Calu3 (cell line): ENCODE data around the gene VPS45. TPM values are rescaled to one million over a fixed set of nuclear protein-coding genes. Genes with fewer than 3 reads are reported as not detected.
A peak's percentile ranks its signal among the peaks of the same experiment; 100 is the strongest.

Source experiments
- BruUV-seq: library from RNA; stranded (reverse); fragments of 400-500 nt; replicated peaks from 2 replicates; lab custom pipeline; 2021; lab: Mats Ljungman, UMichigan
- CTCF ChIA-PET: fragments of 300-600 bp; sonication (Branson Sonifier 250); formaldehyde crosslinking; loops from one replicate; lab custom pipeline; 2022; ENCODE audit warnings: antibody characterized with exemption; lab: Charles Lee
- DNase-seq: peaks from one replicate; pipeline ENCODE4 v3.0.0; 2022
- H3K27ac Mint-ChIP-seq: one replicate; pipeline ENCODE4 v1.8.0; 2022; ENCODE audit warnings: mixed read lengths; ENCODE audit not compliant: unreplicated experiment
- H3K27me3 Mint-ChIP-seq: one replicate; pipeline ENCODE4 v1.8.0; 2022; ENCODE audit warnings: mixed read lengths; ENCODE audit not compliant: unreplicated experiment
- H3K36me3 Mint-ChIP-seq: one replicate; pipeline ENCODE4 v1.8.0; 2022; ENCODE audit warnings: mild to moderate bottlenecking, moderate library complexity, mixed read lengths; ENCODE audit not compliant: insufficient read depth, unreplicated experiment
- H3K4me1 Mint-ChIP-seq: one replicate; pipeline ENCODE4 v1.8.0; 2022; ENCODE audit warnings: mild to moderate bottlenecking, low read depth, mixed read lengths; ENCODE audit not compliant: unreplicated experiment
- H3K4me3 Mint-ChIP-seq: one replicate; pipeline ENCODE4 v1.8.0; 2022; ENCODE audit warnings: mild to moderate bottlenecking, low read depth, moderate library complexity, mixed read lengths; ENCODE audit not compliant: unreplicated experiment
- H3K9me3 Mint-ChIP-seq: one replicate; pipeline ENCODE4 v1.8.0; 2022; ENCODE audit warnings: low read depth, mixed read lengths; ENCODE audit not compliant: unreplicated experiment
- CTCF ChIP-seq: fragments of 200-600 bp; IDR thresholded peaks from one replicate; pipeline ENCODE4 v1.8.0; 2022; ENCODE audit warnings: antibody characterized with exemption; ENCODE audit not compliant: unreplicated experiment
- intact Hi-C: fragments of 100-400 bp; cut with micrococcal nuclease; formaldehyde crosslinking; loops from one replicate; pipeline ENCODE4 v1.10.0; 2022; ENCODE audit not compliant: unreplicated experiment
- total RNA-seq: library from RNA; stranded (reverse); gene quantifications from 2 replicates; pipeline ENCODE4 v1.2.3, GENCODE V29; 2022

The VPS45 gene
- total RNA-seq, 1 experiment from 2014 or later, result 37.9 TPM

DNA sequence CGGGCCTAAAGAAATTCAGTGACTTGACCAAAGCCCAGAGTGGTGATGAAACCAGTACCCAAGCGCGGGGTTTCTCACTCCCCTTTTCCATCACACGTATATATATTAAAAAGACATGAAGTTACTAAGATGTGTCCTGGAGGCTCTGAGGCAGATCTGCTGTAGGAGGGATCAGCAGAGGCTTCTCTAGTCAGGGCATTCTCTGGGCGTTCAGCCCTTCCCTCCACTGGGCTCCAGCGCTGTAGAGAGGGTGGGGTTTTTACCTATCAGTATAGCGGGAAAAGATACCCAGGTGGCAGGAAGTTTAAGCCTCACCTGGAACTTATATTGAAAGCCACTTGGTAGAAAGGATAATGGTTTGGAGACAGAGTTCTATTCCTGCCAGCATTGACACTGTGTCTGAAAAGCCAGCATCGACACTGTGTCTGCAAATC, 81.3 kb downstream of the VPS45 start:
- intact Hi-C loops, result no loop called here
- no peak for TF ChIP-seq CTCF
- Mint-ChIP-seq H3K4me1 (peaks cover 7% of the 10 kb centered on the region), H3K27me3 (peaks cover 54% of the 10 kb centered on the region), H3K36me3 (peaks cover 16% of the 10 kb centered on the region), H3K27ac (no peak overlapping the region), H3K4me3 (peak overlapping the region; percentile 66), H3K9me3 (no peaks in the 10 kb centered on the region)
- no peak for DNase-seq
- no TSS peak for BruUV-seq
- CTCF ChIA-PET, result no interaction called here

GRCh38 chr1:150149271-150150132, 81.9 kb downstream of the VPS45 start, which contains the start of gene PLEKHO1:
PLEKHO1 (plus strand) TSS chr1:150149916; CDS start chr1:150150258, 342 bp downstream.
- H3K4me1 Mint-ChIP-seq, result peaks cover 7% of the 10 kb centered on the region
- peaks cover 16% of the 10 kb centered on the region for H3K36me3 Mint-ChIP-seq
- no peak within 1 kb of the TSS for H3K27ac Mint-ChIP-seq
- no TSS peak for BruUV-seq
- intact Hi-C loops, result no loop called here
- H3K4me3 Mint-ChIP-seq, result peak within 1 kb of the TSS; percentile 66
- H3K27me3 Mint-ChIP-seq, result peaks cover 60% of the 10 kb centered on the region
- peak; percentile 54 for DNase-seq
- CTCF ChIA-PET, result interaction anchor here (0.6 to 1.3 kb wide), 4 partner anchors 12 to 235 kb away, joined by 3 to 6 read pairs (median 5); no protein-coding TSS in a partner anchor
- TF ChIP-seq CTCF, result no peak
- no peaks in the 10 kb centered on the region for H3K9me3 Mint-ChIP-seq

GRCh38 chr1:150150133-150151021, 82.8 kb downstream of the VPS45 start:
- peaks cover 69% of the 10 kb centered on the region for H3K27me3 Mint-ChIP-seq
- H3K27ac Mint-ChIP-seq, result no peak overlapping the region
- H3K4me3 Mint-ChIP-seq, result peak overlapping the region; percentile 66
- intact Hi-C loops, result no loop called here
- CTCF ChIA-PET, result interaction anchor here (0.6 to 1.3 kb wide), 4 partner anchors 11 to 236 kb away, joined by 3 to 6 read pairs (median 5); no protein-coding TSS in a partner anchor
- H3K4me1 Mint-ChIP-seq, result peaks cover 7% of the 10 kb centered on the region
- BruUV-seq, result no TSS peak
- TF ChIP-seq CTCF, result no peak
- peaks cover 16% of the 10 kb centered on the region for H3K36me3 Mint-ChIP-seq
- DNase-seq, result no peak
- H3K9me3 Mint-ChIP-seq, result no peaks in the 10 kb centered on the region
